ENCODE measurements around the gene DPEP3.

DNA sequence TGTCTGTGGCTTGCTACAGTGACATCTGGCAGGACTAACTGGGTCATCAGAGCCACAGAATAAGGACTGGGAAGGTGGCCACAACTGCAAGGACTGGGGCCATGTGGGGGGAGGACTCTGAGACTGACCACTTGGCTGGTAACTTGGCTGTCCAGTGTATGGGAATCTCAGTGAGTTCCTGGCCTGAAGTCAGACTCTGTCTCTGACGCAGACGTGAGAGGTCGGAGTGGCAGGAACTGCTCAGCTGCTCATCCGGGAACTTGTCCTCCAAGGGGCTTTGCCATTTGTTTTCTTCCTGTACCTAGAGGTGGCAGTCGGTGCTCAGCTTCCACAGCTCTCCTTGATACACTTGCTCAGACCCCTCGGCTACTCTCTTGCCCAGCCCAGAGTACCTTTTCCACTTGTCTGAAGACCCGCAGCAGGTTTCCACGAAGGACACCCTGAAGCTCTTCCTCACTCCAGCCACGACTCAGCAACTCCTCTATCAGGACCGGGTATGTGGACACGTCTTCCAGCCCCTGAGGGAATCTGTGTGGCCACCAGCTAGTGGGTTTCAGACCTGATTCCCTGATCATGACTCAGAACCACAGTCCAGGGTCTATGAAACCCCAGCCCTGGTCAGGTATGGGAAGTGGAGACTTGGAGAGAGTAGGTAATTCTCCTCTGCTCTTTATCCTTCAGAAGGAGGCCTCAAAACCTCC lies 7.3 kb upstream of the DPEP3 start:
- TF ChIP-seq EZH2 (IDR thresholded peaks at IDR 0.05; ENCODE audit: borderline replicate concordance) (no peak), EZH2phosphoT487 (IDR thresholded peaks at IDR 0.05; ENCODE audit: low read depth, severe bottlenecking, unreplicated experiment) (no peak)
- TF ChIP-seq, protein P1, sequence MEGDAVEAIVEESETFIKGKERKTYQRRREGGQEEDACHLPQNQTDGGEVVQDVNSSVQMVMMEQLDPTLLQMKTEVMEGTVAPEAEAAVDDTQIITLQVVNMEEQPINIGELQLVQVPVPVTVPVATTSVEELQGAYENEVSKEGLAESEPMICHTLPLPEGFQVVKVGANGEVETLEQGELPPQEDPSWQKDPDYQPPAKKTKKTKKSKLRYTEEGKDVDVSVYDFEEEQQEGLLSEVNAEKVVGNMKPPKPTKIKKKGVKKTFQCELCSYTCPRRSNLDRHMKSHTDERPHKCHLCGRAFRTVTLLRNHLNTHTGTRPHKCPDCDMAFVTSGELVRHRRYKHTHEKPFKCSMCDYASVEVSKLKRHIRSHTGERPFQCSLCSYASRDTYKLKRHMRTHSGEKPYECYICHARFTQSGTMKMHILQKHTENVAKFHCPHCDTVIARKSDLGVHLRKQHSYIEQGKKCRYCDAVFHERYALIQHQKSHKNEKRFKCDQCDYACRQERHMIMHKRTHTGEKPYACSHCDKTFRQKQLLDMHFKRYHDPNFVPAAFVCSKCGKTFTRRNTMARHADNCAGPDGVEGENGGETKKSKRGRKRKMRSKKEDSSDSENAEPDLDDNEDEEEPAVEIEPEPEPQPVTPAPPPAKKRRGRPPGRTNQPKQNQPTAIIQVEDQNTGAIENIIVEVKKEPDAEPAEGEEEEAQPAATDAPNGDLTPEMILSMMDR (IDR thresholded peaks at IDR 0.05; ENCODE audit: poor library complexity), result no peak
